HG03378 (cell line): ENCODE data around the gene STPG4.
"Not testable (repeated sequence)": the region's sequence is repeated elsewhere in the genome, so short reads cannot be mapped to it uniquely, and the experiment has no call there.

ENCODE experiments used
- ATAC-seq: cut with Tn5 transposase; IDR thresholded peaks from one replicate; pipeline ENCODE4 v1.9.1; 2021; ENCODE audit warnings: mild to moderate bottlenecking, moderate library complexity; ENCODE audit not compliant: unreplicated experiment

Gene STPG4

GRCh38 chr2:47128705-47129104 is 26.4 kb downstream of the STPG4 start:
- no peak for ATAC-seq

GRCh38 chr2:47127862-47128543 is 27.1 kb downstream of the STPG4 start:
- ATAC-seq = no peak

GRCh38 chr2:47126783-47127182 is 28.3 kb downstream of the STPG4 start:
- ATAC-seq = no peak

GRCh38 chr2:47124740-47125139 is 30.4 kb downstream of the STPG4 start:
- not testable (repeated sequence) for ATAC-seq

GRCh38 chr2:47120424-47120823 is 34.7 kb downstream of the STPG4 start:
- ATAC-seq = not testable (repeated sequence)

- ATAC-seq = no peak
Measured at GRCh38 chr2:47119001-47119400, 36.1 kb downstream of the STPG4 start.

- no peak for ATAC-seq
Measured at GRCh38 chr2:47118581-47118980, 36.5 kb downstream of the STPG4 start.

DNA sequence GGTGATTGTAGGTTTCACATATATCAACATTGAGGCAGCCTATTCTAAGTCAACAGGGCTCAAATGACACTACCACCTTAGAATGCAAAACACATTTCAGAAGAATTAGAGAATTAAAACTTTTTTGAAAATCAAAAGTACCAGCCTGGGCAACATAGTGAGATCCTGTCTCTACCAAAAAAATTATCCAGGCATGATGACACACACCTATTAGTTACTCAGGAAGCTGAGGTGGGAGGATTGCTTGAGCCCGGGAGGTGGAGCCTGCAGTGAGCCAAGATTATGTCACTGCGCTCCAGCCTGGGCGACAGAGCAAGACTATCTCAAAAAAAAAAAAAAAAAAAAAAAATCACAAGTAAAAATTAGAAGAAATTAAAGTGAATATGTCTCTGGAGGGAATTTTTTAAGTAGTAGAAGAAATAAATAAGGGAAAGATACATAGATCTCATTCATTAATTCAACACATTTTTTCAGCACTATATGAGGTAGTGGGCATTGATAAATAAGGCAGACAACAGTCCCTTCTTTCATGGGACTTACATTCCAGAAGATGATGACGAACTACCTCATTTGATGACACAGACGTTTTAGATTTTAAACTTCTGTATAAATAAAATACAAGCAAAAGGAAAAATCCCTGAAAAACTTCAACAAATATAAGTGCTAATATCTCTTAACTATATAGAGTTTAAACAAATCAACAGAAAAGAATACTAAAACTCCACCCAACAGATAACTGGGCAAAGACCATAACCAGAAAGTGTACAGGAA is 42.3 kb downstream of the STPG4 start:
- ATAC-seq = no peak

GRCh38 chr2:47109680-47110079 is 45.4 kb downstream of the STPG4 start:
- ATAC-seq = no peak

DNA sequence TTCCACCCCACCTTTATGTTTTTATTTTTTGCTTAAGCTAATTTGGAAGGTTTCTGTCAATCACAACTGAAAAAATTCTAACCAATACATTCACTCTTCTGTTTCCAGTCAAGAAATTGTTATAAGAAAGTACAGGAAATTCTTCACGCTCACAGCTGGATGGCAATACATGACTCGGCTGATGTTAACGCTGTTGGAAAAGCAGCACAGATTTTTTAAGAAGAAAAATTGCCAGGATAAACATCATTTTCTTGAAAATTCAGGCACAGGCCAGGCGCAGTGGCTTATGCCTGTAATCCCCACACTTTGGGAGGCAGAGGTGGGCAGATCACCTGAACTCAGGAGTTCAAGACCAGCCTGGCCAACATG is 46.1 kb downstream of the STPG4 start:
- ATAC-seq = no peak

DNA sequence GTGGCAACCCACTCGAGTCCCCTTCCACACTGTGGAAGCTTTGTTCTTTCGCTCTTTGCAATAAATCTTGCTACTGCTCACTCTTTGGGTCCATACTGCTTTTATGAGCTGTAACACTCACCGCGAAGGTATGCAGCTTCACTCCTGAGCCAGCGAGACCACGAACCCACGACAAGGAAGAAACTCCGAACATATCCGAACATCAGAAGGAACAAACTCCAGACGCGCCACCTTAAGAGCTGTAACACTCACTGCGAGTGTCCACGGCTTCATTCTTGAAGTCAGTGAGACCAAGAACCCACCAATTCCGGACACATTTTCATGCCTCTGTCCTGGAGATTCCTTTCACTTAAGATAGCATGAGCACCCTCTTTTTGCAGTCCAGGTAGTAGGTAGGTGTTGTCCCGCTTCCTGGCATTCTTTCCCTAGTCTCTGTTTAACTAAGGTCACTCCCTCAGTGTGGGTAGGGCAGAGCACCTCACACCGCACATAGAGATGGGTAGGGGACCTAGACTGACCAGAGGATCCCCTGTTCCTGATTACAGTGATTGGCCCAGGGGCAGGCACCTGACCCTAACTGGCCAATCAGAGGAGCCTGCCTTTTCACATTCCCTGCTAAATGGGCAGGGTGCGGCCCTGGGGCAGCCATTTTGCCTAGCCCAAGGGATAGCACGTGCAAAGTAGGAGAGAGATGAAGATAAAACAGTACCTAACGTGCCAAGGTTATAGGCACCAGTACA is 46.7 kb downstream of the STPG4 start:
- not testable (repeated sequence) for ATAC-seq

GRCh38 chr2:47107201-47107600 is 47.9 kb downstream of the STPG4 start:
- not testable (repeated sequence) for ATAC-seq

DNA sequence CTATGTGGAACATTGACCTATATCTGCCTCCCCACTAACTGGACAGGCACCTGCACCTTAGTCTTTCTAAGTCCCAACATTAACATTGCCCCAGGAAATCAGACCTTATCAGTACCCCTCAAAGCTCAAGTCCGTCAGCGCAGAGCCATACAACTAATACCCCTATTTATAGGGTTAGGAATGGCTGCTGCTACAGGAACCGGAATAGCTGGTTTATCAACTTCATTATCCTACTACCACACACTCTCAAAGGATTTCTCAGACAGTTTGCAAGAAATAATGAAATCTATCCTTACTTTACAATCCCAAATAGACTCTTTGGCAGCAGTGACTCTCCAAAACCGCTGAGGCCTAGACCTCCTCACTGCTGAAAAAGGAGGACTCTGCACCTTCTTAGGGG is 48.9 kb downstream of the STPG4 start:
- not testable (repeated sequence) for ATAC-seq

DNA sequence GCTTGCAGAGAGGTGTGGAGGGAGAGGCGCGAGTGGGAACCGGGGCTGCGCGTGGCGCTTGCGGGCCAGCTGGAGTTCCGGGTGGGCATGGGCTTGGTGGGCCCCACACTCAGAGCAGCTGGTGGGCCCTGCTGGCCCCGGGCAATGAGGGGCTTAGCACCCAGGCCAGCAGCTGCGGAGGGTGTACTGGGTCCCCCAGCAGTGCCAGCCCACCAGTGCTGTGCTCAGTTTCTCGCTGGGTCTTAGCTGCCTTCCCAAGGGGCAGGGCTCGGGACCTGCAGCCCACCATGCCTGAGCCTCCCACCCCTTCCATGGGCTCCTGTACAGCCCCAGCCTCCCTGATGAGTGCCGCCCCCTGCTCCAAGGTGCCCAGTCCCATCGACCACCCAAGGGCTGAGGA is 55.4 kb downstream of the STPG4 start:
- not testable (repeated sequence) for ATAC-seq

GRCh38 chr2:47098953-47099352 is 56.2 kb downstream of the STPG4 start:
- ATAC-seq = no peak

DNA sequence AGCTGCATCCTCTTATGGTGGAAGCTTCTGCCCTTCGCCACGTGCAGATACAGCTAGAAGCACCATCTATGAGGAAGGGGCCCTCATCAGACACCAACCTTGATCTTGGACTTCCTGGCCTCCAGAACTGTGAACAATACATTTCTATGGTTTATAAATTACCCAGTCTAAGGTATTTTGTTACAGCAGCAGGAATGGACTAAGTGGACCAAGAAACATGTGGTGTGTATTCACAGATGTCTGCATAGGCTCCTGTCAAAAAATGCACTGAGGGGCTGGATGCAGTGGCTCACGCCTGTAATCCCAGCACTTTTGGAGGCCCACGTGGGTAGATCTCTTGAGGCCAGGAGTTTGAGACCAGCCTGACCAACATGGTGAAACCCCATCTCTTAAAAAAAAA is 57.5 kb downstream of the STPG4 start:
- ATAC-seq = no peak

DNA sequence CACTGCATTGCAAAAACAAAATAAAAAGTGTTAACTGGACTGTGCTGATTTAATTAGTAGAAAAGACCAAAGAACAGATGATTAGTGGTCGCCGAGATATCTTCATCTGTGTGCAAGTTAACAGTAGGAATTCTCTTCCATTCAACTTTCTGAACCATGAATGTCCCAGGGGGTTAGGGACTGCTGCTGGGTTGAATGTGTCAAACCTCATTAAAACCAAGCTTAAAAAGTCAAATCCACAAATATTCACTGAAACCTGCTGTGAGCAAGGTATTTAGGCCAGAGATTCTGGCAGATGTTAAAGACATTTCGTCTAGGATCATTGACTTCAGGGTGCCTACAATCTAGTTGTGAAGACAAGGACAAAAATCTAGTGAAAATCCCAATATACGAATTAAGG is 58.7 kb downstream of the STPG4 start:
- no peak for ATAC-seq

DNA sequence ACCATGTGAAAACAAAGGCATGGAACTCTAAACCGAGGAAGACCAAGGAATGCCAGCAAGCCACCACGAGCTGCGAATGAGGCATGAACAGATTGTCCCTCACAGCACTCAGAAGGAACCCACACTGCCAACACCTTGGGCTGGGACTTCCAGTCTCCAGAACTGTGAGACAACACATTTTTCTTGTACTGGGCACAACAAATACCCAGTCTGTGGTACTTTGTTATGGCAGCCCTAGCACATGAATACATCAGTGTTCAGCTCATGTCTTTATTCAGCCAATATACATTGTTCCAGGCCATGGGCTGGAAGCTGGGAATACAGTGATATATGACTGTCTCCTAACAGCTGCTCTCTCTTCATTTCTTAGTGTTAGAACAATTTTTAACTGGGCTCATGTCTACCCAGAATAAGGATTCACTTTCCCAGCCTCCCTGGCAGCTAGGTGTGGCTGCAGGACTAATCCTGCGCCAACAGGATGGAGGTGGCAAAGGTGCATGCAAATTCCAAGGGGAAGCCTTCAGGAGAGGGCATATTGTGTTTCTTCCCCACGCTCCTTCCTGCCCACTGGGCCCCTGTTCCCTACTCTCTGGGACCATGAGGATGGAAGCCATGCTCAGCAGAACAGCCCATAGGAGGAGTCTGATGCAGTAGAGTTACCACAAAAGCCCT is 59.6 kb downstream of the STPG4 start:
- no peak for ATAC-seq

DNA sequence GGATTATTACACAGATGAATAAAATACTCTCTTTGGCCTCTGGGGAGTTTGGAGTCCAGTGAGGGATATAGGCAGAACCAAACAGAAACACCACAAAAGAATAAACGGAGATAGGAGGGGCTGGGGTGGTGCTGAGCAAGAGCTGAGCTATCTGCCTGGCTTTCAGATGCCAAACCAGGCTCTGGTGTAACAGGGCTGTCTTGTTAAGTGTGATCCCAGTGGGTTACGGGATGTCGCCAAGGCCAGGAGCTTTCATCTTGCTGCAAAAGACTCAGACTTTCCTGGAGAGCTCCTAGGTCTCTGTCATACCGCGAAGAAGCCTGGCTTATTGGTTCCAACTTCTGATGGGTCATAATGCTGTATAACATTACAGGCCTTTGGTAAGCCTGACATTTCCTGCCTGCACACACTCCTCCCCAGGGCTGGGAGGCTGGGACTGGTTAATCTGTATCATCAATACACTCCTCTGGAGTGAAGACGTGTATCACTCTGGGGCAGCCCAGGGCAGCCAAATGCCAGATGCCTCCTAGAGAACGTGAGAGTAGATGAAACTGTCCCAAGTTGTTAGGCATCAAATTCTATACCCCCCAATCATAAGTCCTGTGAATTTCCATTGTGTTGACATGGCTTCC is 60.5 kb downstream of the STPG4 start:
- no peak for ATAC-seq

GRCh38 chr2:47093626-47094025 is 61.5 kb downstream of the STPG4 start:
- no peak for ATAC-seq

DNA sequence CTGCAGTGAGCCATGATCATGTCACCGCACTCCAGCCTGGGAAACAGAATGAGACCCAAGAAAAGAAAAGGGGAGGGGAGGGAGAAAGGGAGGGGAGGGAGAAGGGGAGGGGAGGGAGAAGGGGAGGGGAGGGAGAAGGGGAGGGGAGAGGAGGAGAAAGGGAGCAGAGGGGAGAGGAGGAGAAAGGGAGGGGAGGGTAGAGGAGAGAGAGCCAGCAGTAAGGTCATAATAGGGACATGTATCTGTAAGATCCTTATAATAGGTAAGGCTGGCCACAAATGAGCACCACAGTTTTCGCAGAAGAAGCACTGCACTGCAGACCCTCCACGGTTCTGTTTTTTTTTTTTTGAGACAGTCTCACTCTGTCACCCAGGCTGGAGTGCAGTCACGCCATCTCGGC is 62.6 kb downstream of the STPG4 start:
- ATAC-seq = no peak
